ENCODE results near the gene PDE6C.
"Not testable (repeated sequence)": the region's sequence is repeated elsewhere in the genome, so short reads cannot be mapped to it uniquely, and the experiment has no call there.

PDE6C gene

DNA sequence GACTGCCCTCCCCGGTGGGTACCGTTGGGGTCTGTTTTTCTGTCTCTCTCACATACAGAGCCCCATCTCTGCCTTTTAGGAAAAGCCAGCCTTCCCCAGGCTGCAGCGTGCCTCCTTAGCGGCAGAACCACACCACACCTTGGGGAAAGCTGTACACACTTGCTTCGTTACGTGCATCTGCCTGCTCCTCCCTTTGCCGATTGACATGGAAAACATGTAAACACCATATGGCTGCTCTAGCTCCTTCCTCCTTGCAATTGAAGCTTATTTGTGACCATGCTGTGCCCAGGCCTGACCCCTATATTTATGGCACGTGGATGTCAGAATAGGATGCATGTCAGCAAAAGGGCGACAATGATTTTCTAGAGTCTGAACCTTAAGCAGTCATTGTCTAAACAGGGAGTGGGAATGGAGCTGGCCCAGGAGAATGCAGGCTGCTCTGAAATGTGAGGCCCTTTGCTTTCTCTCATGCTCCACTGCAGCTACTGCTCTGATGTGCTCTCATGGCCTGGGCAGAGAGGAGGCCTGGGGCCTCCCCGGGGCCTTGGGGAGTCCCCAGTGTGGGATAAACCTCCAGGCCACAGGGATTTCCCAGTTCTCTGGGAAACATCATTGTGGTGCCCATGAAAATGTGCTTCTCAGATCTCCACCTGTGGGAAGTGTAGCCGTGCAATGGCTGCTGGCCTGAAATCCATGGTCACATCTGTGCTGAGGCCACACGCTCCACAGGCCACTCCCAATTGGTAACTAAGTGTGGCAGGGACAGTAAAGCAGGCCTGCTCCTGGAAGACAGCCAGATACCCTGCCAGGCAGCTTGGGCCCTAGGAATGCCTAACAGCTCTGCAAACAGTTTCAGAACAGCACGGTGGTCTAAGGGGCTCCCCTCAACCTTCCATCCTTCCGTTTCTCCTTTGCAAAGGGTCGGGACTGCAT, 18.6 kb downstream of the PDE6C start:
- peak; percentile 7 for DNase-seq (ENCODE audit: low spot score)

GRCh38 chr10:93639791-93640190, 27.5 kb downstream of the PDE6C start:
- DNase-seq (ENCODE audit: low spot score): no peak

DNA sequence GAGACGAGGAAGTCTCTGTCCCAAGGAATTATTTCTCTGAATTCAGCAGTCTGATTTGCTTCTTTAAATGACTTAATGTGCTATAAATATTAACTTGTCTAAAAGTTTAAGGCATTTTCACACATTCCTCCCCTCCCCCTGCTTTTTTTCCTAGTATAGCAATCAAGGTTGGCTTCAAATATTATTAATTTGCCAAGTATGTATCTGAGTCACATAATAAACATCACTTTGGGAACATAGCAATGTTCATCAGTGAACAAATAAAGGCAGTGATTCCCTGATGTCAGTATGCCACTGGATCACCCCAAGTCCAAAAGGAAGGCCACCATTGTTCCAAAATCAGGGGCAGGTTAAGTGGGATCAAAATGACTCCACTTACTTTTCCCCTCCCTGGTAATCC, 40.5 kb downstream of the PDE6C start:
- DNase-seq (ENCODE audit: low spot score): peak; percentile 28

- DNase-seq (ENCODE audit: low spot score): no peak
These were observed 41.9 kb downstream of the PDE6C start for GRCh38 chr10:93654201-93654600.

- DNase-seq (ENCODE audit: low spot score): peak; percentile 37
These were observed 43.8 kb downstream of the PDE6C start for GRCh38 chr10:93656155-93656554.

GRCh38 chr10:93657757-93658156, 45.4 kb downstream of the PDE6C start:
- no peak for DNase-seq (ENCODE audit: low spot score)

GRCh38 chr10:93666030-93666429, 53.7 kb downstream of the PDE6C start:
- DNase-seq (ENCODE audit: low spot score): no peak

DNA sequence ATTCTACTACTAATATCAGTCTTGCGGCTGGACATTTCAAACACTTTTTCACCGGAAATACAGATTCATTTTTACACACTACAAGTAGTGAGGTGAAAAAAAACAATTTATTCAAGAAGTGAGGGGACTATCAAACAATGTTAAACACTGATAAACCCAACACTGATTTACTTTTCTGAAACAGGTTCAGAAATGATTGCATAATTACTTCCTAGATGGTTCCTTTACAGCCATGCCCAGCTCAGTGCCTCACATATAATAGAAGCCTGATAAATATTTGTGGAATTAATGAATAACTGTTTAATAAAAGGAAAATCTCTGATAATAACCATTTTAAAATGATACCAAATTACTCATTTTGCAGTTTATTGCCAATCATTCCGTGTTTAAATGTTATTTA, 55.5 kb downstream of the PDE6C start:
- DNase-seq (ENCODE audit: low spot score): no peak

DNA sequence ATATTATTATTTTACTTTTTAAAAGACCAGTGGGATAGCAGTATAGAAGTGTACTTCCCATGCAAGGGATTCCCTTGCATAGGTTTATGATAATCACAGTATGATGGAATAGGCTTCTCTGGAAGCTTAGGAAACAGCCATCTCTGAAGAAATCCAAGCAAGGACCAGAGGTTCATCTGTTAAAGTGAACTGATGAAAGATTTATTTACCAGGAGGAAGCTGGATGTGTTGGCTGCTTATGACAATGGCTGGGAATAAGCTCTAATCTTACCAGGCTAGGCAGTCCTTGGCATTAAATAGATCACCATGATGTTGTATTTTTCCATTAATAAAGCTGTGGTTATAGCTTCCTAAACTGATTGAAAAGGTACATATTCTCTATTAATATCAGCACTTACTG, 58.0 kb downstream of the PDE6C start:
- no peak for DNase-seq (ENCODE audit: low spot score)

- DNase-seq (ENCODE audit: low spot score): no peak
These were observed 58.7 kb downstream of the PDE6C start for GRCh38 chr10:93671042-93671441.

DNA sequence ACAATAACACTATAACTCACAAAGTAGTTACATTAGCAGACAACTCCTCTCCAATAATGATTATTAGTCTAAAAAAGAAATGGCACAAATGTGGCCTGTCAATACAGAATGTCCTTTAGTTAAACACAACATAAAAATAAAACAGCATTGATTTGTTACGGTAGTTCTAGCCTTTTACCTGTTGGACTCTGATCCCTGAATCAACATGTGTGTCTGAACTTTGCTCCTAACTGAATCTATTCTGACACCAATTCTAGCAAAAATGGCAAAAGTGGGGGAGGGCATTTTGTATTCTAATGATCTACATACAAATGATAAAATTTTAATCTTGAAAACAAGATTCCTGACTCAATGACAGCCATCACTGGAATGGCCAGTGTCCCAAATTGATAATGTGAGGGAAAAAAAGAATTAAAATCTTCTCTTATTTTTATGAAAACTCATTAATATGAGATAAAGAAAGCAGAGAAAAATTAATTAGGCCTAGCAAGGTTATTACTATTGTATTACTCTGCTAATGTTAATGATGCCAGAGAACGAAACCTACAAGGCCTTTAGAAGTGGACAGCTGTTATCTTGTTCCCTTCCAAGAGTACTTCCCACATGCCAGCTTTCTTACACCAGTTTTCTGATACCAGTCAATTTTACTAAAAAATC, 59.8 kb downstream of the PDE6C start:
- no peak for DNase-seq (ENCODE audit: low spot score)

GRCh38 chr10:93672890-93673289, 60.6 kb downstream of the PDE6C start:
- no peak for DNase-seq (ENCODE audit: low spot score)

- DNase-seq (ENCODE audit: low spot score): no peak
These were observed 61.5 kb downstream of the PDE6C start for GRCh38 chr10:93673791-93674190.

GRCh38 chr10:93678386-93678785, 66.0 kb downstream of the PDE6C start:
- DNase-seq (ENCODE audit: low spot score): no peak

DNA sequence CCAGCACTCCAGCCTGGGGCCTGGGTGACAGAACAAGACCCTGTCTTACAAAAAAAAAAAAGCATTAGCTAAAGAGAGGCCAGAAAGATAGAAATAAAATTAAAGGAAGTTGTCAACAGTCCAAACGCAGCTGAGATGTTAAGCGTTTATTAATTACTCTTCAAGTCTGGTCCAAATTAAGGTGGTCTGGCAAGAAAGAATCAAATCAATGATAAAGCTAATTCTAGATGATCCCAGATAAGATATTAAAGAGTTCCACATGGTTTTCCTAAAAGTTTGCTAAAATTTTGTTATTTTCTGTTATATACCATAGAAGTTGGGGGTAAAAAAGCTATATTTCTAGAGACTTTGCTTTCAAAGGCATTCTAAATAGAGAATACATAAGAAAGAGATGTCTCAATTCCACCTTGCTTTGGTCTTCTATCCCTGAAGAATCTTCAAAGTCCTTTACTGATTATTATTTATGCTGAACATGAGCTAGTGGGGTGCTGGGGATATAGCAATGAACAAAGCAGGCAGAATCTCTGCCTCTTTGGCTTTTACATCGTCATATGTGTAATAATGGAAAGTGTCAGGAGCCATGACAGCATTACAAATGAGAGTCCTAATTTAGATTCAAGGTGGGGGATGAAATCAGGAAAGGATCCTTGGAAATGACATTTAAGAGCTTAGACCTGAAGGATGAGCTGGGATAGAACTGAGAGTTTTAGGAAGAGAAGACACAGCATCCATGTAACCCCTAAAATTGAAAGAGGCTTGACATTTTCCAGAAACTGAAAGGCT, 66.7 kb downstream of the PDE6C start:
- no peak for DNase-seq (ENCODE audit: low spot score)

DNA sequence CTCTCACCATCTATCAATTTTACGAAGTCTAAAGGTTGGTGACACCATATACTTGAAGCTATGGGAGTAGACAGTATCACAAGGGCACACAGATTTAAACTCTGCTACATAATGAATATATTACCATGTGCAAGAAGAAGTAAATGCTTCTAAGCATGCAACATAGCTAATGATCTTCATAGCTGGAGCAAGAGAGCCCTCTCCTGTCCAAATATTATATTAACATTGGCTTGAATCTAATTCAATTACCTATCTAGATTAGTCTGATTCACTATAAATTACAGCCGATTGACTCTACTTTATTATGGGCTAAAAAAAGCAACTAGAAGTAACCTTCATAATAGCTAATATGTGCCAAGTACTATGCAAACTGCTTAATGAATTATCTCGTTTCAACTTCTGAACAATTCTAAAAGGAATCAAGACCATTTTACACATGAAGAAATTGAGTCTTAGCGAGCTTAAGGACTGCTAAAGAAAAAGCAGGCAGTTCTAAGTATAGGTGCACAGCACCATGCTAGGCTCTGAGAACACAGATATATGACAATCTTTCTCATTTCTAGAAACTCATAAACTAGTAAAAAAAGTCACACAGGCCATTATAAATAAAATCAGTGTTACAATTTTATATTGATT, 68.2 kb downstream of the PDE6C start:
- peak; percentile 49 for DNase-seq (ENCODE audit: low spot score)

- DNase-seq (ENCODE audit: low spot score): no peak
These were observed 75.4 kb downstream of the PDE6C start for GRCh38 chr10:93687737-93688136.

DNA sequence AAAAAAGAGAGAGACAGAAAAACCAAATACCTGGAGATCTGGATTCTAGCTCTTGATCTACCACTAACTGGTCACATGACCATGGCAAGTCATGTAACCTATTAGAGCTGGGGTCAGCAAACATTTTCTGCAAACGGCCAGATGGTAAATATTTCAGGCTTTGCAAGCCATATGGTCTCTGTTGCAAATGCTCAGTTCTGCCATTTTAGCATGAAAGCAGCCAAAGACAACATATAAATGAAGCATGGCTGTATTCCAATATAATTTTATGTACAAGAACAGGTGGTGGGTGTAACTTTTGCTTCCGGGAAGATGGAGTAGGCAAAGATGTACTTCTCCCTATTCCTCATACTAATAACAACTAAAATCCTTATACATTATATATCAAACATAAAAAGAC, 83.4 kb downstream of the PDE6C start:
- no peak for DNase-seq (ENCODE audit: low spot score)

DNA sequence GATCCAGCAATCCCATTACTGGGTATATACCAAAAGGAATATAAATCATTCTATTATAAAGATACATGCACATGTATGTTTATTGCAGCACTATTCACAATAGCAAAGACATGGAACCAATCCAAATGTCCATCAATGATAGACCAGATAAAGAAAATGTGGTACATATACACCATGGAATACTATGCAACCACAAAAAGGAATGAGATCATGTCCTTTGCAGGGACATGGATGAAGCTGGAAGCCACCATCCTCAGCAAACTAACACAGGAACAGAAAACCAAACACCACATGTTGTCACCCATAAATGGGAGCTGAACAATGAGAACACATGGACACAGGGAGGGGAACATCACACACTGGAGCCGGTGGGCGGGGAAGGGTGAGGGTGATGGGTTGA, 84.2 kb downstream of the PDE6C start:
- DNase-seq (ENCODE audit: low spot score): not testable (repeated sequence)

- DNase-seq (ENCODE audit: low spot score): no peak
These were observed 84.9 kb downstream of the PDE6C start for GRCh38 chr10:93697207-93697606.

DNA sequence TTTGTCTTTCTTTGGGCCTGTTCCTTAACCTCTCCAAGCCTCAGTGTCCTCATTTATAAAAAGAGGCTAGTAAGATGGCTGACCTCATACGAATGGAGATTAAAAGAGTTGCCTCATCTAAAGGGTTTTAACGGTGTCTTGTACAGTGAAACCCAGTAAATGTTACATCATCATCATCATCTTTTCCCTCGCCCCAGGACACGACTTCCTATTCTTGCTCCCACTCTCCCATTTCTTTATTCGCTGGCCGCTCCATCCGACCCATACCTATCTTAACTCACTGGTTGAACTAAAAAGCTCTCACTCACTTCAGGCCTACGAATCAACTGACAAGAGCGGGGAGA, 89.5 kb downstream of the PDE6C start:
- peak; percentile 42 for DNase-seq (ENCODE audit: low spot score)
